Measurements from ENCODE around the gene MIP.

The MIP gene

DNA sequence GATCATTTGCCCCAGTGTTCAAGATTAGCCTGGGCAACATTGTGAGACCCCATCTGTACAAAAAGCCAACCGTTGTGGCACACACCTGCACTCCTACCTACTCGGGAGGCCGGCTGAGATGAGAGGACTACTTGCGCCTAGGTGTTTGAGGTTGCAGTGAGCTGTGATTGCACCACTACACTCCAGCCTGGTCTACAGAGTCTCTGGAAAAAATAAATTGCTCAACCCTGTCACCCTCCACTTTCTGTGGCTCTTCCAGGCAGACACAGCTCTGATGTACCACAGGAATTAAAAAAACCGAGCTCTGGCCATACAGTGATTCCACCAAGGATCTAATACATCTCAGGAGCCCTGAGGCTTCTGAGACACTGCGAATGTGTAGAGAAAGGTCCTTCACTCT, 19.6 kb downstream of the MIP start:
- no peak for DNase-seq (ENCODE audit: low read depth)
- H3K4me3 ChIP-seq (ENCODE audit: low read depth, low read length): no peak overlapping the region
- TF ChIP-seq, protein P1, sequence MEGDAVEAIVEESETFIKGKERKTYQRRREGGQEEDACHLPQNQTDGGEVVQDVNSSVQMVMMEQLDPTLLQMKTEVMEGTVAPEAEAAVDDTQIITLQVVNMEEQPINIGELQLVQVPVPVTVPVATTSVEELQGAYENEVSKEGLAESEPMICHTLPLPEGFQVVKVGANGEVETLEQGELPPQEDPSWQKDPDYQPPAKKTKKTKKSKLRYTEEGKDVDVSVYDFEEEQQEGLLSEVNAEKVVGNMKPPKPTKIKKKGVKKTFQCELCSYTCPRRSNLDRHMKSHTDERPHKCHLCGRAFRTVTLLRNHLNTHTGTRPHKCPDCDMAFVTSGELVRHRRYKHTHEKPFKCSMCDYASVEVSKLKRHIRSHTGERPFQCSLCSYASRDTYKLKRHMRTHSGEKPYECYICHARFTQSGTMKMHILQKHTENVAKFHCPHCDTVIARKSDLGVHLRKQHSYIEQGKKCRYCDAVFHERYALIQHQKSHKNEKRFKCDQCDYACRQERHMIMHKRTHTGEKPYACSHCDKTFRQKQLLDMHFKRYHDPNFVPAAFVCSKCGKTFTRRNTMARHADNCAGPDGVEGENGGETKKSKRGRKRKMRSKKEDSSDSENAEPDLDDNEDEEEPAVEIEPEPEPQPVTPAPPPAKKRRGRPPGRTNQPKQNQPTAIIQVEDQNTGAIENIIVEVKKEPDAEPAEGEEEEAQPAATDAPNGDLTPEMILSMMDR (conservative IDR thresholded peaks at IDR 0.05; ENCODE audit: low read depth, low read length): no peak

DNA sequence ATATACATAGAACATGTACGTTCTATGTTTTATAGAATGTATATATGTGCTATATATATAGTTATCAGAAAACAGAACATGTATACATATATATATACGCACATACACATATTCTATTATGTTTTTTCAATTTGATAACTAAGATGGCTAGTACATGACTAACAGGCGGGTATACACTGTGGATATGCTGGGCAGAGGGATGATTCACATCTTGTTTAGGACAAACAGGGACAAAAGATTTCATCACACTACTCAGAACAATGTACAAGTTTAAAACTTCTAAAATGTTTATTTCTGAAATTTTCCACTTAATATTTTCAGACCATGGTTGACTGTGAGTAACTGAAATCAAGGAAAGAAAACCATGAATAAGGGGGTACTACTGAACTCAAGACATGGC, 22.6 kb downstream of the MIP start:
- TF ChIP-seq, protein P1 (conservative IDR thresholded peaks at IDR 0.05; ENCODE audit: low read depth, low read length): no peak
- DNase-seq (ENCODE audit: low read depth): peak; percentile 33
- H3K4me3 ChIP-seq (ENCODE audit: low read depth, low read length): no peak overlapping the region

DNA sequence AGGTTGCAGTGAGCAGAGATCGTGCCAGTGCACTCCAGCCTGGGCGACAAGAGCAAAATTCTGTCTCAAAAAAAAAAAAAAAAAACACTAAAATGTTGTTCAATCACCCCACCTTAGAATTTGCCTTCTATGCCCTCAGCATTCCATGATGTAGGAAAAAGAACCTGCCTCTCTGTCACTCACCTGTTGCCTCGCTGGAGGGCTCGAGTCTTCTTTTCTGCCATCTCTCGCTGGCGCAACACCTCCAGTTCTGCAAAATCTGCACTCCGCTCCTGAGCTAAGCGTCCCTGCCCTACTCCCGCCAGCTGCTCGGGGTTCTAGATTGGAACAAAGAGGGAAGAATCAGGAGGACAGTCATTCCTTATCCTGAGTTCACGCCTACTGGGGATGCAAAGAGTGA, 23.2 kb downstream of the MIP start:
- H3K4me3 ChIP-seq (ENCODE audit: low read depth, low read length): no peak overlapping the region
- TF ChIP-seq, protein P1 (conservative IDR thresholded peaks at IDR 0.05; ENCODE audit: low read depth, low read length): no peak
- no peak for DNase-seq (ENCODE audit: low read depth)

DNA sequence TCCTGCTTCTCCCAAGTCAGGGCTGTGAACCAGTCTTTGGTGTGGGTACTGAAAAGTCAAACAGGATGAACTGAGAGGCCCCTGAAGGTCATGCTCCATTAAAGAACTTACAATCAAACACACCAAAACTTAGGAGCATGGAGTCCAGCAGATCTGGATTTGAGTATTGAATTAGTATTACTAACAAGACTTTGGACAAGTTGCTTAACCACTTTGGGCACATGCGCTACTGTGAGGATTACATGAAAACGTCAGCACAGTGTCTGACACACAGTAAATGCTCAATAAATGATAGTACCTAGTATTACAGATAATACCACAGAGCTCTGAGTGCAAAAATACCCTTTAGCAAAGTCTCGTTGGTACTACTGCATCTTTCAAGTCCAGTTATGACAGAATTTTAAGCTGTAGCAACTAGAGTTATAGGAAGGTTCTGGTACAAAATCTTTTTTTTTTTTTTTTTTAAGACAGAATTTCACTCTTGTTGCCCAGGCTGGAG, 28.5 kb downstream of the MIP start:
- TF ChIP-seq, protein P1 (conservative IDR thresholded peaks at IDR 0.05; ENCODE audit: low read depth, low read length): no peak
- no peak overlapping the region for H3K4me3 ChIP-seq (ENCODE audit: low read depth, low read length)
- DNase-seq (ENCODE audit: low read depth): no peak

DNA sequence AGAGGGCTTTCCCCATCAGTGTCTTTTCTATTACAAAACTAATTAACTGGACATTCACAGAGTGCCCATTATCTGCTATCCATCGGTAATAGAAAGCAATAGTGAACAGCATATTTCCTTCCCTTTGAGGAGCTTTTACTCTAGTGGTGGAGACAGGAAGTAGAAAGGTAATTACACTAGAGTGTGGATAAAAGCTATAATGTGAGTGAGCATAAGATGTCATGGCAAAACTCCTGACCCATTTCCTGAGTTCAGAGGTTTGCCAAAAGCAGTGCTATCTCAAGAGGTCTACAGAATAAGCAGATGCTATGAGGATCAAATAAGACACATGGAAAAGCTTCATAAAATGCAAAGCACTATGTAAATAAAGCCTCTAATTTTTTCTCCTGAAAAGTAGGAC, 29.3 kb downstream of the MIP start:
- no peak for DNase-seq (ENCODE audit: low read depth)
- TF ChIP-seq, protein P1 (conservative IDR thresholded peaks at IDR 0.05; ENCODE audit: low read depth, low read length): no peak

DNA sequence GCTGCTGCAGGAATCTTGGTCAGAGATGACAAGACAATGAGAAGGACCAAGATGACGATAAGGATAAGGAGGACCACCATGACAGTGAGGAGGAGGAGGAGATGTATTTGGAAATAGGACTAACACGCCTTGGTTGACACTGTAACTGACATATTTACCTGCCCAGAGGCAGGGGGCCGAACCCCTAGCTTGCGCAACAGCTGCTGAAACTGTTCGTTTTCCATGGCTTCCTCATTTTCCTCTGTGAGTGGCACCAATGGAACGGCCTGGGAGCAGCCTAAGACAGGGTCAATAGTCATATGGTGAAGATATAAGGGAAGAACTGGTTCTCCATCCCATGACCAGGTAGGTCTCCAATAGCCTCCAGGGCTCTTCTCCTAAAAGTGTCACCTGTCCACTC, 34.0 kb downstream of the MIP start:
- no peak for DNase-seq (ENCODE audit: low read depth)
- TF ChIP-seq, protein P1 (conservative IDR thresholded peaks at IDR 0.05; ENCODE audit: low read depth, low read length): no peak
- no peak overlapping the region for H3K4me3 ChIP-seq (ENCODE audit: low read depth, low read length)

More for the DNA sequence above, 29.3 kb downstream of the MIP start:
- no peak overlapping the region for H3K4me3 ChIP-seq (ENCODE audit: low read depth, low read length)

DNA sequence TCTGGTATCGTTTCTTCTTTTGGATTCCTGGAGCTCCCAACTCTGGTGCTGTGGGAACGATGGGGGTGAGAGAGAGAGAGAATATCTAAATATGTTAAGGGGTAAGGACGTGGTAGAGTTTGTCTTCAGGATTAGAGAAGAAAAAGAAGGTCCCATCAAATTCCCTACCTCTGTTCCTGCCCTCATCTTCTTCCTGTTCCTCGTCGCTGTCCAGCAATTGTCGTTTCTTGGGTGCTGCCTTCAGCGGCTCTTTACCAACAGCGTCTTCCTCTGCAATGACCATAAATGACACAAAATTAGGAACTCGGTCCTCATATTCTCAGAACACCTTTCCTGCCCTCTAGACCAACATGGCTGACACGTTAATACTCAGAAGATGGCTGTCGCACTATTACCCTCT, 36.7 kb downstream of the MIP start:
- TF ChIP-seq, protein P1 (conservative IDR thresholded peaks at IDR 0.05; ENCODE audit: low read depth, low read length): no peak
- no peak overlapping the region for H3K4me3 ChIP-seq (ENCODE audit: low read depth, low read length)
- no peak for DNase-seq (ENCODE audit: low read depth)
